Vagina (tissue), 2 donors: ENCODE results near the gene CRELD2. TPM values are rescaled to one million over a fixed set of nuclear protein-coding genes. Genes with fewer than 3 reads are reported as not detected.
A peak's percentile ranks its signal among the peaks of the same experiment; 100 is the strongest.

Experiments
- DNase-seq, 2 donors: peaks; one replicate each; pipeline ENCODE4 v3.0.0-alpha.2; 2017; ENCODE audit errors: extremely low spot score in 2 of 2
- H3K27ac ChIP-seq: fragments of 200-600 bp; sonication (generic); one replicate; pipeline ENCODE4 v1.5.1; 2019
- H3K27me3 ChIP-seq: fragments of 200-600 bp; sonication (generic); one replicate; pipeline ENCODE4 v1.5.1; 2019
- H3K36me3 ChIP-seq, 2 donors: fragments of 200-600 bp; sonication (generic); one replicate each; pipeline ENCODE4 v1.5.1; 2017 to 2019
- H3K4me1 ChIP-seq: fragments of 200-600 bp; sonication (generic); one replicate; pipeline ENCODE4 v1.5.1; 2019
- H3K4me3 ChIP-seq, 2 donors: fragments of 200-600 bp; sonication (generic); 1 replicate in 1 of 2; 2 replicates in 1 of 2; pipeline ENCODE4 v1.5.1; 2016 to 2019
- H3K9me3 ChIP-seq: fragments of 200-600 bp; sonication (generic); one replicate; pipeline ENCODE4 v1.5.1; 2019
- CTCF ChIP-seq, 3 experiments: fragments of 450-650 bp in 2 of 3; fragments of 200-600 bp in 1 of 3; sonication (generic) in 1 of 3; IDR thresholded peaks; one replicate each; pipeline ENCODE4 v1.5.1; 2017 to 2019; ENCODE audit warnings: antibody characterized with exemption in 3 of 3, mild to moderate bottlenecking in 2 of 3, moderate library complexity in 2 of 3
- POLR2A ChIP-seq, 2 donors: fragments of 450-650 bp; IDR thresholded peaks; one replicate each; pipeline ENCODE4 v1.6.1; 2017; ENCODE audit warnings: antibody characterized with exemption in 2 of 2, mild to moderate bottlenecking in 2 of 2, moderate library complexity in 2 of 2
- POLR2AphosphoS5 ChIP-seq, 2 donors: sonication (generic); formaldehyde crosslinking; IDR thresholded peaks; one replicate each; pipeline ENCODE4 v1.9.0; 2017; ENCODE audit warnings: antibody characterized with exemption in 2 of 2, mild to moderate bottlenecking in 2 of 2, low read depth in 1 of 2; ENCODE audit not compliant: insufficient read depth in 1 of 2
- intact Hi-C: fragments of 100-400 bp; cut with DNase I; formaldehyde crosslinking; loops from one replicate; pipeline ENCODE4 v1.15.1; 2023
- total RNA-seq: library from RNA; depleted of rRNA; stranded (reverse); fragments of >200 nt; gene quantifications from one replicate; pipeline ENCODE4 v1.2.3, GENCODE V29; 2016

The CRELD2 gene
- total RNA-seq, 1 donor from 2014 or later = 34.4 TPM

DNA sequence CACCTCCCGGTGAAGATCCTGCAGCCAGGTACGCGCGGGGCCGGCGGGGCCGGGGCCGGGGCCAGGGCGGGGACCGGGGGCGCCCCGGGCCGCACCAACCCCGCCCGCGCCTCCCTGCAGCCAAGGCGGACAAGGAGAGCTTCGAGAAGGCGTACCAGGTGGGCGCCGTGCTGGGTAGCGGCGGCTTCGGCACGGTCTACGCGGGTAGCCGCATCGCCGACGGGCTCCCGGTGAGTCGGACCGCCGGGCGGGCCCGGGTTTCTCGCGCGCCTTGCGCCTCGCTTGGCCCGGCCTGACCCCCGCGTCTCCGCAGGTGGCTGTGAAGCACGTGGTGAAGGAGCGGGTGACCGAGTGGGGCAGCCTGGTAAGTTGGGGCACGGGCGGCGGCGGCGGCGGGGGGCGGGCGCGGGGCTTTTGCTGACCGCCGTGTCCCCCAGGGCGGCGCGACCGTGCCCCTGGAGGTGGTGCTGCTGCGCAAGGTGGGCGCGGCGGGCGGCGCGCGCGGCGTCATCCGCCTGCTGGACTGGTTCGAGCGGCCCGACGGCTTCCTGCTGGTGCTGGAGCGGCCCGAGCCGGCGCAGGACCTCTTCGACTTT lies 42.7 kb downstream of the CRELD2 start:
- H3K36me3 ChIP-seq = peaks cover 0 to 25% of the 10 kb centered on the region in 2 donors
- peak overlapping the region; percentile 76 to 100 for H3K4me3 ChIP-seq
- peaks cover 48% of the 10 kb centered on the region for H3K4me1 ChIP-seq
- no peaks in the 10 kb centered on the region for H3K9me3 ChIP-seq
- DNase-seq = no peak
- no peaks in the 10 kb centered on the region for H3K27me3 ChIP-seq
- intact Hi-C loops = loop anchor here (2.0 kb wide), 1 partner anchor 24 kb away; no protein-coding TSS in a partner anchor
- no peak for TF ChIP-seq CTCF (IDR thresholded peaks at IDR 0.05)
- TF ChIP-seq POLR2AphosphoS5 (IDR thresholded peaks at IDR 0.05; ENCODE audit: insufficient read depth in 1 of 2, low read depth in 1 of 2) = no peak
- no peak for TF ChIP-seq POLR2A (IDR thresholded peaks at IDR 0.05)
- H3K27ac ChIP-seq = peak overlapping the region; percentile 89

GRCh38 chr22:49961601-49962011 lies 43.2 kb downstream of the CRELD2 start:
- H3K9me3 ChIP-seq = no peaks in the 10 kb centered on the region
- DNase-seq = no peak
- H3K27me3 ChIP-seq = no peaks in the 10 kb centered on the region
- H3K4me1 ChIP-seq = peaks cover 53% of the 10 kb centered on the region
- H3K4me3 ChIP-seq = peak overlapping the region; percentile 76 to 100
- H3K36me3 ChIP-seq = peaks cover 0 to 25% of the 10 kb centered on the region in 2 donors
- peak overlapping the region; percentile 89 for H3K27ac ChIP-seq
- TF ChIP-seq CTCF (IDR thresholded peaks at IDR 0.05) (no peak), POLR2A (IDR thresholded peaks at IDR 0.05) (no peak), POLR2AphosphoS5 (IDR thresholded peaks at IDR 0.05; ENCODE audit: insufficient read depth in 1 of 2, low read depth in 1 of 2) (peak in 1 of 2 donors; percentile 58)
- intact Hi-C loops = loop anchor here (2.0 kb wide), 1 partner anchor 25 kb away; no protein-coding TSS in a partner anchor

DNA sequence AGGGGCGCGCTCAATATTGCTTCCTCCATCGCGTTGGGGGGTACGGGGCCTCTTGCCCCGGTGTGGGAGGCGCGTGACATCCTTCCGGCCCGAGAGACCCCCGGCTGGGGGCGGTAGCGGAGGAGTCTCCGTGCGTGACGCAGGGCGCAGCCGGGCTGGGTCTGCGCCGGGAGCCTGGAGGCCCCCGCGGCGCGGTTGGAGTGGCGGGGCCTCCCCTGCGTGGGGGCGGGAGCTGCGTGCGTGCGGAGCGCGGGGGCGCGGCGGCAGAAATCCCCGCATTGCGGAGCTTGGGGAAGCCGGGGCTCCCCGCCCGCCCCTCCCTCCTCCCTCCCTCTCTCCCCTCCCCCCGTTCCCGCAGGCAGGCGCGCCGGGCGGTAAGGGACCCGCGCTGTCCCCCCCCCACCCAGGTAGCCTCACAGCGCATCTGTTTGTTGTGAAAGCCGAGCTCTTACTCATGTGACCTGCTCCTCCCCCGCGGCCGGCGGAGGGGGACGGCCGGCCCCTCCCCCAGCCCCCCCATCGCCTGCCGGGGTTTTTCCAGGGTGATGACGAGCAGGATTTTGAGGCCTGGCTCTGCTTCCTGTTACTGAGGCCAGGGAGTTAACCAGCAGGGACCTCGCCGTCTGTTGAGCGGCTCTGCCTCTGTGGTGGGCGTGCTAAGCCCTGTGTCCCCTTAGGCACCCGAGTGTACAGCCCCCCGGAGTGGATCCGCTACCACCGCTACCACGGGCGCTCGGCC lies 43.7 kb downstream of the CRELD2 start:
- intact Hi-C loops = no loop called here
- DNase-seq = peak in 1 of 2 donors; percentile 97
- H3K4me1 ChIP-seq = peaks cover 58% of the 10 kb centered on the region
- H3K9me3 ChIP-seq = no peaks in the 10 kb centered on the region
- H3K27ac ChIP-seq = peak overlapping the region; percentile 89
- TF ChIP-seq CTCF (IDR thresholded peaks at IDR 0.05) = no peak
- peak in 1 of 2 donors; percentile 64 for TF ChIP-seq POLR2A (IDR thresholded peaks at IDR 0.05)
- TF ChIP-seq POLR2AphosphoS5 (IDR thresholded peaks at IDR 0.05; ENCODE audit: insufficient read depth in 1 of 2, low read depth in 1 of 2) = peak; percentile 79 to 85
- no peaks in the 10 kb centered on the region for H3K27me3 ChIP-seq
- H3K36me3 ChIP-seq = peaks cover 0 to 25% of the 10 kb centered on the region in 2 donors
- peak overlapping the region; percentile 76 to 100 for H3K4me3 ChIP-seq

DNA sequence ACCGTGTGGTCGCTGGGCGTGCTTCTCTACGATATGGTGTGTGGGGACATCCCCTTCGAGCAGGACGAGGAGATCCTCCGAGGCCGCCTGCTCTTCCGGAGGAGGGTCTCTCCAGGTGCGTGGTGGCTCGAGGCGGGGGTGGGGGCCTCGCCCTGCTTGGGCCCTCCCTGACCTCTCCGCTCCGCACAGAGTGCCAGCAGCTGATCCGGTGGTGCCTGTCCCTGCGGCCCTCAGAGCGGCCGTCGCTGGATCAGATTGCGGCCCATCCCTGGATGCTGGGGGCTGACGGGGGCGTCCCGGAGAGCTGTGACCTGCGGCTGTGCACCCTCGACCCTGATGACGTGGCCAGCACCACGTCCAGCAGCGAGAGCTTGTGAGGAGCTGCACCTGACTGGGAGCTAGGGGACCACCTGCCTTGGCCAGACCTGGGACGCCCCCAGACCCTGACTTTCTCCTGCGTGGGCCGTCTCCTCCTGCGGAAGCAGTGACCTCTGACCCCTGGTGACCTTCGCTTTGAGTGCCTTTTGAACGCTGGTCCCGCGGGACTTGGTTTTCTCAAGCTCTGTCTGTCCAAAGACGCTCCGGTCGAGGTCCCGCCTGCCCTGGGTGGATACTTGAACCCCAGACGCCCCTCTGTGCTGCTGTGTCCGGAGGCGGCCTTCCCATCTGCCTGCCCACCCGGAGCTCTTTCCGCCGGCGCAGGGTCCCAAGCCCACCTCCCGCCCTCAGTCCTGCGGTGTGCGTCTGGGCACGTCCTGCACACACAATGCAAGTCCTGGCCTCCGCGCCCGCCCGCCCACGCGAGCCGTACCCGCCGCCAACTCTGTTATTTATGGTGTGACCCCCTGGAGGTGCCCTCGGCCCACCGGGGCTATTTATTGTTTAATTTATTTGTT lies 44.6 kb downstream of the CRELD2 start:
- intact Hi-C loops = no loop called here
- Histone ChIP-seq H3K4me1 (peaks cover 67% of the 10 kb centered on the region), H3K4me3 (peak overlapping the region; percentile 76 to 100), H3K27ac (peak overlapping the region; percentile 89), H3K36me3 (peaks cover 0 to 25% of the 10 kb centered on the region in 2 donors), H3K9me3 (no peaks in the 10 kb centered on the region), H3K27me3 (no peaks in the 10 kb centered on the region)
- no peak for DNase-seq
- no peak for TF ChIP-seq CTCF (IDR thresholded peaks at IDR 0.05)
- peak in 1 of 2 donors; percentile 74 for TF ChIP-seq POLR2AphosphoS5 (IDR thresholded peaks at IDR 0.05; ENCODE audit: insufficient read depth in 1 of 2, low read depth in 1 of 2)
